ENCODE results near the gene BTNL9.
"Not testable (repeated sequence)": the region's sequence is repeated elsewhere in the genome, so short reads cannot be mapped to it uniquely, and the experiment has no call there.

DNA sequence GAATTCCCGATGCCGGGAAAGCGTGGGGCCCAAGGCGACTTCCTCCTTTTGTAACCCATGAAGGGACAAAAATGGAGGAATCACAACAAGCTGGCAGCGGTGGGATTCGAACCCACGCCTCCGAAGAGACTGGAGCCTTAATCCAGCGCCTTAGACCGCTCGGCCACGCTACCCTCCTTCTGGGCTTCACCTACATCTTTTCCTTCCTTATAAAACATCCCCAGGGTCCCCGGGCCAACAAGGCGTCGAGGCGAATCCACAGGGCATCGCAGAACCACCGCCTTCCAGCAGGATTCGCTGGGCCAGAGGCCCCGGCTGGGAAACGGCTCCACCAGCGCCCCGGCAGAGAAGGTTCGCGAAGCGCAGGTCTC, 57.3 kb downstream of the BTNL9 start:
- TF ChIP-seq, protein P1, sequence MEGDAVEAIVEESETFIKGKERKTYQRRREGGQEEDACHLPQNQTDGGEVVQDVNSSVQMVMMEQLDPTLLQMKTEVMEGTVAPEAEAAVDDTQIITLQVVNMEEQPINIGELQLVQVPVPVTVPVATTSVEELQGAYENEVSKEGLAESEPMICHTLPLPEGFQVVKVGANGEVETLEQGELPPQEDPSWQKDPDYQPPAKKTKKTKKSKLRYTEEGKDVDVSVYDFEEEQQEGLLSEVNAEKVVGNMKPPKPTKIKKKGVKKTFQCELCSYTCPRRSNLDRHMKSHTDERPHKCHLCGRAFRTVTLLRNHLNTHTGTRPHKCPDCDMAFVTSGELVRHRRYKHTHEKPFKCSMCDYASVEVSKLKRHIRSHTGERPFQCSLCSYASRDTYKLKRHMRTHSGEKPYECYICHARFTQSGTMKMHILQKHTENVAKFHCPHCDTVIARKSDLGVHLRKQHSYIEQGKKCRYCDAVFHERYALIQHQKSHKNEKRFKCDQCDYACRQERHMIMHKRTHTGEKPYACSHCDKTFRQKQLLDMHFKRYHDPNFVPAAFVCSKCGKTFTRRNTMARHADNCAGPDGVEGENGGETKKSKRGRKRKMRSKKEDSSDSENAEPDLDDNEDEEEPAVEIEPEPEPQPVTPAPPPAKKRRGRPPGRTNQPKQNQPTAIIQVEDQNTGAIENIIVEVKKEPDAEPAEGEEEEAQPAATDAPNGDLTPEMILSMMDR (IDR thresholded peaks at IDR 0.05; ENCODE audit: low read depth, low read length): not testable (repeated sequence)
- TF ChIP-seq EZH2phosphoT487 (IDR thresholded peaks at IDR 0.05; ENCODE audit: low read depth): not testable (repeated sequence)

Measured in OCI-LY3 (cell line).